GM21526 (cell line): ENCODE results near the gene CFAP46.

Experiments
- ATAC-seq: cut with Tn5 transposase; IDR thresholded peaks from one replicate; pipeline ENCODE4 v1.9.1; 2021; ENCODE audit warnings: moderate library complexity; ENCODE audit not compliant: unreplicated experiment, low FRiP score

The CFAP46 gene

GRCh38 chr10:132814469-132814856 is 127.9 kb downstream of the CFAP46 start:
- ATAC-seq = no peak

GRCh38 chr10:132813560-132814468 is 128.6 kb downstream of the CFAP46 start:
- ATAC-seq = no peak

GRCh38 chr10:132813001-132813401 is 129.4 kb downstream of the CFAP46 start:
- ATAC-seq = no peak

- no peak for ATAC-seq
These were observed 129.8 kb downstream of the CFAP46 start for GRCh38 chr10:132812520-132812919.

GRCh38 chr10:132811891-132812481 is 130.4 kb downstream of the CFAP46 start:
- ATAC-seq = no peak

GRCh38 chr10:132810807-132811700 is 131.3 kb downstream of the CFAP46 start:
- no peak for ATAC-seq

GRCh38 chr10:132810141-132810806 is 132.1 kb downstream of the CFAP46 start:
- no peak for ATAC-seq

- ATAC-seq = no peak
These were observed 132.9 kb downstream of the CFAP46 start for GRCh38 chr10:132809232-132810140.

- no peak for ATAC-seq
These were observed 133.8 kb downstream of the CFAP46 start for GRCh38 chr10:132808383-132809231.

- no peak for ATAC-seq
These were observed 134.7 kb downstream of the CFAP46 start for GRCh38 chr10:132807621-132808049.

- no peak for ATAC-seq
These were observed 135.8 kb downstream of the CFAP46 start for GRCh38 chr10:132806561-132807003.

GRCh38 chr10:132806110-132806509 is 136.3 kb downstream of the CFAP46 start:
- ATAC-seq = no peak

GRCh38 chr10:132805599-132805998 is 136.8 kb downstream of the CFAP46 start:
- no peak for ATAC-seq

- no peak for ATAC-seq
These were observed 137.5 kb downstream of the CFAP46 start for GRCh38 chr10:132804785-132805426.

- no peak for ATAC-seq
These were observed 138.1 kb downstream of the CFAP46 start for GRCh38 chr10:132804287-132804686.

- no peak for ATAC-seq
These were observed 138.8 kb downstream of the CFAP46 start for GRCh38 chr10:132803416-132804210.

GRCh38 chr10:132802694-132803320 is 139.6 kb downstream of the CFAP46 start:
- no peak for ATAC-seq
